SIG-M5 treated with dmso at 0.1 percent for 504 hours (cell line): ENCODE measurements around the gene CD83.

Experiments used
- DNase-seq: peaks from one replicate; lab custom pipeline; 2025; ENCODE audit not compliant: unreplicated experiment; lab: John Stamatoyannopoulos, UW

CD83 gene

DNA sequence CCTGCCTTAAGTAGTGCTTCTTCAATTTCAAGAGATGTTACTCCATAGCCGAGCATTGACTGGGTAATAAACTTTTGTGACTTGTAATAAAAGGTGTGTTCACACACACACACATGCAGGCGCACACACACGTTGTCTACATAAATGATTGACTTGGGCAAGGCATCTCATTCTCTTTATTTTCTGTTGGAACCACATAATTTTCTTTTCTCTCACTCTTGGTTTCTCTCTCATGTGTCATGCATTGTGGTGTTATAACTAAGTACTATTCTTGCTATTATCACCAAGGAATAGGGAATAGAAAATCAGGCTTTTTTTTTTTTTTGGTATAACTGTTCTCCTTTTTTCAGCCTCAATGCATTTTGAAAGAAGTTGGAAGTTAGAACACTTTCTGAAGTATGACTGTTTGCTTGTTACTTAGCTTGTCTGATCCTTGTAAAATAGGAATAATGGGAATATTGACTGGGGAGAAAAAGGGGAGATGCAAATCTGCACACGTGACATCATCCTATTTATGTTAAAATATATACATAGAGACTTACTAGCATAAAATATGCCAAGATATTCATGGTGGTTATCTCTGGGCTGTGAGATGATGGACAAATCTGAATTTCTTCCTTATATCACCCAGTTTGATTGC, 26.1 kb upstream of the CD83 start:
- no peak for DNase-seq

DNA sequence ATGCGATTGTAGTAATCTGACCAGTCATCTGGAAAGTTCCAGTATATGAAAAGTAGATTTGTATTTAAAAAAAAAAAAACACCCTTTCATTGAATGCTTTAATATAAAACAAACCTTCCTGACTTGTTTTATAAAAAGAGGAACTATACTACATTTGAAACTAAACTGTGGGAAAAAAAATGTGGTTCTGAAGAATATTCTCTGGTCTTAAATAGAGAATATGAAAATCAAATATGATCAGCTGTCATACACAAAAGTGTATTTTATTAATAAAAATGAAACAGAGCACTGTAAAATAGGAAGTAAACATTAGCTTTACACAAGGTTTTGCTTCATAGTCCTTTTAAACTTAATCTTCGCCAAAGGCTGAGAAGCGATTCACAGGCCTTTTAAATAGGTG, 25.3 kb upstream of the CD83 start:
- DNase-seq: no peak

DNA sequence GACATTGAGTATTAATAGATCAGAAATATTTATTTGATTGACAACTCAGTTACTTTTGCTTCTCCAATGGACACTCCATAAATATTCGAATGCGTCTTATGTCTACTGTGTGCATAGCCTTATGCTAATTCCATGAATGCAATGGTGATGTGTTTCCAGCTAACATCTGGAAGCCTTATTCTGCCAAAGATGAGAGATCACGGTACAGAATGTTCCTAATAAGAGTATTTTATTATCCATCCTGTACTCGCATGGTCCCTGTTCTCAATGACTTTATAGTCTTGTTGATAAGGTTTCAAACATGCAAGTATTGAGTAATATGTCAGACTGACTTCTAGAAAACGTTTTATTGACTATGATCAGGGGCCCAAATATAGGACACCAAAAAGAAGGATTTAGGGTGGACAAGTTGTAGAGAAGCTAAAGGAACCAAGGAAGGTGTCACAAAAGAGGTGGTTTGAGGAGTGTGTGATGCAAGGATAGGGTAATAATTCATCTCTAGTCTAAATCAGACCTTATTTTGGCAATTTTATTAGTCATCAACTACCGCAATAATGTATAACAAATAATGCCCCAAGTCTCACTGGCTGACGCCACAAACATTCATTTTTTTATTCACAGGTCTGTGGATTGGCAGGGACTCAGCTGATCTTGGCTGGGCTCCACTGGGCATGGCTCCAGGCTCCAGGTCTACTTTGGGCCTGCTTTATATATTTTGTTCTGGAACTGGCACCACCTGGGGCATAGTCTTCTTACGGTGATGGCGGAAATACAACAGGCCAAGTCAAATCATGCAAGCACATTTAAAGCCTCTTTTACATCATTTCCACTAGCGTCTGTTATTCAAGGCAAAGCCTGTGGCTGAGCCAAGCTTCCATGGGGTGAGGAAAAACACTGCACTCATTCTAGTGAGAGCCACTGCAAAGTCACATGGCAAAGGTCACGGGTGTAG, 24.5 kb upstream of the CD83 start:
- no peak for DNase-seq

DNA sequence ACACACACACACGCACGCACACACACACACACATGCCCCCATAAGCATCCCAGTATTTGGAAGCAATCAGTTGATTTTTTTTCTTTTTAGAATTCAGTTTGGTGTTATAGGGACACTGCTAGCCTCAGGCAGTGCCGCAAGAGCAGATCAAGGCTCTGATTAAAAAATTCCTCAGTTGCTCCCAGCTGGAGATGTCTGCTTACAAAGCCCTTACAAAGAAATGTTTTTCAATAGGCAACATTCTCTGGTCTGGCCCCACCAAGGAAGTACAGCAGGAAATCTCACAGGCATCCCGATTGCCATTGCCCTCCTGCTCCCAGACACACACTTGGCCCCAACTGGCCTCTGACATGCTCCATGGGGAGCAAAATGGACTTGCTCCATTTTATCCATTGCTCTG, 22.9 kb upstream of the CD83 start:
- DNase-seq: no peak

DNA sequence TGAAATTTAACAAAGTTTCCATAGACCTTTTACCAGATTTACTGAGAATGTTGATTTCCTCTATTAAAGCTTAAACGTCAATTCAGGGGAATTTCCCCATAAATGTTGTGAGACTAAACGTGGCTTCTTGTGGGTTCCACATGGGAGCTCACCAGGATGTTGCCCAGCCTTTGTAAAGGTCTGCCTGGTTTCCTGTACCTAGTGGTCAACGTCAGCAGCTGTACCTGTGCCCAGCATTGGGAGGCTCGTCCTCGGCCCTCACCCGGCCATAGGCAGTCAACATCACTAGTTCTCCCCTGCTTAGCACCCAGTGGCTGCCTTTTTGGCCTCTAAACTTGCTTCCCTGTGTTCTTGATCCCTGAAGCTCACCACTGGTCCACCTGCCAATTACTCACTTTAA, 22.1 kb upstream of the CD83 start:
- DNase-seq: no peak

DNA sequence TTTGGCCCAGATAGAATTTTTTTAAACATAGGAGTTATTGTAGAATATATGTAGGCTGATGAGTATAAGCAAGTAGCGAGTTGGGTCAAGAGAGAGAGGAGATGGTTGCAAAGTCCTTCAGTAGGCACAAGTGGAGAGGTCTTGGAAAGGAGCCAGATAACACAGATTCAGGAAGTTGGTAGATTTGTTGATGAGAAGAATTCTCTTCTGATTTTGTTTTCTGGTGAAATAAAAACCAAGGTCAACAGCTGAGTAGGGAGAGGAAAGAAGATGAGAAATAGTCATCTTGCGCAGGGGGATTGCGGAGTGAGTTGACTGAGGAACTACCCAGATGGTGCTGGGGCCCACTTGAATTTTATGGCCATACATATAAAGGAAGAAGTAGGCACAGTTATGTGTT, 17.4 kb upstream of the CD83 start:
- DNase-seq: no peak

DNA sequence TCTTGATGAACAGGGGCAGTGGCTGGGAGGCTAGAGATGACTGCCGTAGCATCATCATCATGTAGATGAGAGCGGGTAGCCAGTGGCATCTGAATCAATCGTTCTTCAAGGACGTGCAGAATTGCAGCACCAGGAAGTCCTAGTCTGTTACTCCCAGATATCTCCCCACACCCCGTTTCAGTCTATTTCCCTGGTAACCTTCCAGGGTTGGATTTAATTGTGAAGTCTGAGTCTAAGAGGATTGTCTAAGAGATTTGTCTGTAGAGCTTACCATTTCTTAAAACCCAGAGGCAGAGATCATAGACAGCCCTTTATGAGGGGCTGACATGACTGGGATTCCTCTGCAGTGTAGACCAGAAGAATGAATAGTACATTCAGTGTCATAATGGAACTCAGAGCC, 16.6 kb upstream of the CD83 start:
- DNase-seq: no peak

DNA sequence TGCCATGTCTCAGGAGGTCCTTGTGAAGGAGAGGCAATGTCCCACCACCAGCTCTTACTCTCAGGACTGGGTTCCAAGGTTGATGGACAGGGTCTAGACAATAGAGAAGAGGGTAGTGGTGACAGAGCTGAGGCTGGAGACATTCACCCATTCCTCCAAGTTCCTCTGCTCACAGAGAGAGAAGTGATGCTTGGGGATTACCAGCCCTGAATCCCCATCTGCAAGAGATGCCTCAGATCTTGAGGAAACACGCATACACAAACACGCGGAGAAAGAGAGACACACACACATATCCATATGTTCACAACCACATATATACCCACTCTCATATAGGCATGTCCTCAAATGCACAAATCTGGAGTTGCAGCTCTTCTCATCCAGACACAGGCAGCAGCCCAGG, 15.2 kb upstream of the CD83 start:
- no peak for DNase-seq

GRCh38 chr6:14105547-14105946, 12.0 kb upstream of the CD83 start:
- no peak for DNase-seq

GRCh38 chr6:14107000-14107399, 10.6 kb upstream of the CD83 start:
- DNase-seq: no peak

- DNase-seq: no peak
Measured at GRCh38 chr6:14107711-14108494, 9.7 kb upstream of the CD83 start.

GRCh38 chr6:14108571-14109410, 8.8 kb upstream of the CD83 start:
- peak; percentile 77 for DNase-seq

GRCh38 chr6:14109411-14109826, 8.2 kb upstream of the CD83 start:
- no peak for DNase-seq

DNA sequence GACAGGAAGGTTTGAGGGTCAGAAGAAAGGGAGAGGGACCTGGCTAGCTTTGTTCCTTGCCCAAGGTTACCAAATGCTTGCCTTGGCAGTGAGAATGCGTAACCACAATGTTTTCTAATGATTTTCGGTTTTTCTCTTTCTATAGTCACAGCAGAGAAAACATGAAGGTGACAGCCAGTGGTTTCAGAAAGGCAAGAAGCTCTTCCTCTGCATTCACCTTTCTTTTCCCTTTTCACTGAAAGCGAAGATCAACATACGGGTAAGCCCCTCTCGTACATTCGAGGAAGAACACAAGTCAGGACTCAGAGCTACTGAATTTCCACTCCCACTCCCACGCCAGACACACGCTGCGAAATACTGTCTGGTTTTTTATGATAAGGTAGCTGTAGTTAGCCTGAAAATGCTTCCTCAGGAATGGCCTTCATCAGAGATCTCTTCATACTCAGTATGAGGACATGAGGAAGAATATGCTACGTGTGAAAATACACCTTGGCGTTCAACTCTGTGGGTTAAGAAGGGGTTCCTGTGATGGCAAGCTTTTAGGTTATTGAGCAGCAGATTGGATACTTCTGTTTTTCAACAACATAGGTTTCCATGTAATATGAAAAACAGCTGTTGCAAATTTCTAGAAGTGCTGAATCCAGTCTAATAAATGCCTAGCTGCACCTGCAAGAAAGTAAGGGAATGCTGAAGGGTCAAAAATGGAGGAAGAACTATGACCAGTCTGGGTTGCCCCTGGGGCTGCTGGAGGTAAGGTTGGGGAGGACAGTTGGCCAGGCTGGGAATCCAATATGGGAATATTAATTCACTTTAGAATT, 7.4 kb upstream of the CD83 start:
- DNase-seq: no peak

- peak; percentile 57 for DNase-seq
Measured at GRCh38 chr6:14113976-14114375, 3.6 kb upstream of the CD83 start.

GRCh38 chr6:14118091-14118439, 493 bp downstream of the CD83 start:
- DNase-seq: no peak

DNA sequence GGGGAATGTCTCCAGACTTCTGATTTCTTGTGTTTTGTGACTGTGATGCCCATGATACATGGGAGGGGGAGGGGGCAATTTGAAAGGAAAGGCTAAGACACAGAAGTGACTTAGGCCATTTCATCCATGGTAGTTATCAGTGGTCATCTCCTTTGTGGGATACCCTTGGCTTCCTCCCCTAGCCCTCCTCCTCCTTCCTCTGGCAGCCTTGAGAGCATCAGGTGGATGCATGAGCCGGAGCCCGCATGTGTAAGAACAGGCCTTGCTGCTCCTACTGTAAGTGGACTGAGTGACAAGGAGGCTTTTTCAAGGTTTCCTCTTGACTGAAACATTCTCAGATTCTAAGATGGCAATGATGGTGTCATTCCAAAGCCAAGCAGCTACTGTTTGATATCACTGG, 874 bp downstream of the CD83 start:
- no peak for DNase-seq

GRCh38 chr6:14119784-14120183, 2.2 kb downstream of the CD83 start:
- no peak for DNase-seq

DNA sequence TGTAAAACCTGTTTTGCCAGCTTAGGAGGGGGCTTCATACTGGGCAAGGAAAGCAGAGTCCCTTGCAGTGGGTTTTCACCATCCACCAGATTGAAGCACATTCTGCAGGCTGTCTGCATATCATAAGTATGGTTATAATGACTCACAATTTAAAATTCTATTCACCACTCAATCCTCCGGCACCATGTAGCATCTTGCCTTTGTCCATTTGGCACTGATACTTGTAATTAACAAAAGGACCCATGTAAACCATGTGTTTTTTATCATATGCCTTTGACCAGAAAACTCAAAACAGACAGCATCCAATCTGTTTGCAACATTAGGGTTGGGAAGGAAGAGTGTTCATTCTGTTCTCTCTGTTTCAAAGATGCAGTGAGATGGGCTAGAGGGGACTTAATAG, 3.0 kb downstream of the CD83 start:
- no peak for DNase-seq

GRCh38 chr6:14121936-14122344, 4.4 kb downstream of the CD83 start:
- DNase-seq: peak; percentile 98
